HepG2 (cell line): ENCODE measurements around the gene SCP2.

Experiments used
- CTCF ChIP-seq: sonication (generic); formaldehyde crosslinking; IDR thresholded peaks from 2 replicates; pipeline ENCODE4 v1.5.0; 2020; ENCODE audit warnings: mild to moderate bottlenecking, missing genetic modification reagents, moderate library complexity
- GLMP ChIP-seq: sonication (generic); formaldehyde crosslinking; IDR thresholded peaks from 2 replicates; pipeline ENCODE4 v1.9.0; 2021; ENCODE audit warnings: missing genetic modification reagents, mild to moderate bottlenecking, borderline replicate concordance
- HMGXB4 ChIP-seq, 2 experiments: sonication (generic) in 1 of 2; formaldehyde crosslinking in 1 of 2; IDR thresholded peaks; 2 replicates each; pipeline versions ENCODE4 v1.4.0 to v1.6.1; 2018 to 2020; ENCODE audit warnings: missing genetic modification reagents in 2 of 2, borderline replicate concordance in 1 of 2, low read depth in 1 of 2, mild to moderate bottlenecking in 1 of 2, missing biosample characterization in 1 of 2
- NR2C2 ChIP-seq: sonication (generic); formaldehyde crosslinking; IDR thresholded peaks from 2 replicates; pipeline ENCODE4 v1.4.0; 2020; ENCODE audit warnings: missing genetic modification reagents, mild to moderate bottlenecking, moderate library complexity, borderline replicate concordance
- POLR2A ChIP-seq, 2 experiments: IDR thresholded peaks; 2 replicates each; pipeline ENCODE4 v1.6.1; 2011; ENCODE audit warnings: low read depth in 2 of 2, low read length in 2 of 2, mild to moderate bottlenecking in 1 of 2, moderate library complexity in 1 of 2; ENCODE audit not compliant: insufficient read depth in 1 of 2
- POLR2AphosphoS5 ChIP-seq: IDR thresholded peaks from 2 replicates; pipeline ENCODE4 v1.6.1; 2012; ENCODE audit warnings: low read depth, low read length
- SMAD3 ChIP-seq: sonication (generic); formaldehyde crosslinking; IDR thresholded peaks from 2 replicates; pipeline ENCODE4 v1.4.0; 2020; ENCODE audit warnings: missing genetic modification reagents
- ZKSCAN1 ChIP-seq: fragments of 150-350 bp; IDR thresholded peaks from 2 replicates; pipeline ENCODE4 v1.6.1; 2014; ENCODE audit warnings: low read length

- TF ChIP-seq NR2C2 (CRISPR knock-in tag) (peak; percentile 77), POLR2A (IDR thresholded peaks at IDR 0.05; ENCODE audit: insufficient read depth in 1 of 2, low read depth in 2 of 2, low read length in 2 of 2) (no peak), POLR2AphosphoS5 (peak; percentile 62), CTCF (CRISPR knock-in tag) (no peak), HMGXB4 (CRISPR knock-in tag; IDR thresholded peaks at IDR 0.05; ENCODE audit: borderline replicate concordance in 1 of 2, low read depth in 1 of 2) (peak in 1 of 2 experiments; percentile 37; a peak in 1 of 4 replicates), ZKSCAN1 (no peak), GLMP (CRISPR knock-in tag) (no peak), SMAD3 (CRISPR knock-in tag) (0 out of 2 replicates have a peak, but pooled peaks have one; percentile 49)
Observed at GRCh38 chr1:53089478-53090226, 162.6 kb downstream of the SCP2 start.
